Measurements from ENCODE around the gene PGM2.

Gene PGM2

DNA sequence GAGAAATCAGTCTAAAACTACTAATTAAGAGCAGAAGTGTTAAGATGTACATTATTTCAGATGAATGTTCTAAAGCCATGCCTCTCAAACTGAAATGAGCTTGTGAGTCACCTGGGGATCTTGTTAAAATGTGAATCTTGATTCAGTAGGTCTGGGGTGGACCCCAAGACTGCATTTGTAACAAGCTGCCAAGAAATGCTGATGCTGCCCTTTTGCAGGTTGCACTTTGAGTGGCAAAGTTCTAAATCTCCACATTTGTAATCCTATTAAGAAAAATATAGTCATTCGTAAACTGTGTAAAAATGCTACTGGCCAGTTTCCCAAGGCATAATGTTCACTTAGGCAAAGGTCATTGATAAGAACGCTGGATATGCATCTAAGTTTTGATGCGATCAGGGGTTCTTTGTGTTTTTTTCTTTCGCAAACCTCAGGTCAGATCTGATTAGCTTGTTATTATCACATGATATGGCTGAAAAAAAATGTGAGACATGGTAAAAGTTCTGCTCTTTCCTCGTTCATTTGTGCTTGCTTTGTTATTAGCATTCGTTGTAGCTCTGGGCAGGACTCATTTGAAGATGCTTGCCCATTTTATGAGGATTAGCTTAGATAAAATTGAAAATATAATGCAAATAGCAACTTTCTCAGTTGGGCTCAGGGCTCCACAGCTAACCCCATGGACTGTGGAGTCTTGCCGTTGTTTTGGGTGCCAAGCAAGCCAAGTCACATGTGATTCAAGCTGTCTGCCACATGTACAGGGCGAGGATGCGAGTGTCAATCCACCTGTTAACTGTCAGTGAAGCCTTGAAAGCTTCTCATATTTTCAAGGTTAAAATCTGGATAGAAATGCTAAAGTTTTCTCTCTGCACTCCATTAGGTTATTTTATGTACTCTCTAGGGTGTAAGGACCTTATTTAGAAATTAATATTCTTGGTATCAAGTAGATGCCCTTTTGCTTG, 76.5 kb downstream of the PGM2 start:
- DNase-seq (ENCODE audit: low spot score) = no peak

DNA sequence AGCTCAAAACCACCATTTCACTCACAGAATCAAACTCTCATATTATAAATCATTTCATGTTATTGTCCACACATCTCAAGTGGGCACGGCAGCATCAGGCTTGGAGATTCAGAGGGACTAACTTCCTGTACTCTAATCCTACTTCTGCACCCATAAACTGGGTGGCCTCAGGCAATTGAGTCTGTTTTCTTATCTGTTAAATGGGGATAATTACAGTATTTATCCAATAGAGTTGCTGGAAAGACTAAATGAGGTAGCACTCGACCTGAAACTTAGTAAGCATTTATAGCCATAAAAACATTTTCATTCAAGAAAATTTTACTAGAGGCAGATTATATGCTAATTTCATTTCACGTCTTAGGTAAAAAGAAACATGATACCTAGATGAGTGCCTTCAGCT, 77.4 kb downstream of the PGM2 start:
- no peak for DNase-seq (ENCODE audit: low spot score)

GRCh38 chr4:37904824-37905223, 78.3 kb downstream of the PGM2 start:
- no peak for DNase-seq (ENCODE audit: low spot score)

DNA sequence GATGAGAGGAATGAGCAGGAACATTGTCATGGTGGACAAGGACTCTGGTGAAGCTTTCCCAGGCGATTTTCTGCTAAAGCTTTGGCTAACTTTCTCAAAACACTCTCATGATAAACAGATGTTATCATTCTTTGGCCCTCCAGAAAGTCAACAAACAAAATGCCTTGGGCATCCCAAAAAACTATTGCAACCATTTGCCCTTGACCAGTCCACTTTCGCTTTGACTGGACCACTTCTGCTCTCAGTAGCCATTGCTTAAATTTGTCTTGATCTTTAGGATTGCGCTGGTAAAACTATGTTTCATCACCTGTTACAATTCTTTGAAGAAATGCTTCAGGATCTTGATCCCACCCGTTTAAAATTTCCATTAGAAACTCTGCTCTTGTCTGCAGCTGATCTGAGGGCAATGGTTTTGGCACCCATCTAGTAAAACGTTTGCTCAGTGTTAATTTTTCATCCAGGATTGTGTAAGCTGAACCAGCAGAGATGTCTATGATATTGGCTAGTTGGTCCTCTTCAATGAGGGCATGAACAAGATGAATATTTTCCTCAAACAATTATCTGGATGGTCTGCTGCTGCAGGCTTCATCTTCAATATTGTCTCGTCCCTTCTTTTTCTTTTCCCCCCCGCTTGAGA, 79.2 kb downstream of the PGM2 start:
- no peak for DNase-seq (ENCODE audit: low spot score)

- DNase-seq (ENCODE audit: low spot score) = no peak
These were observed 82.2 kb downstream of the PGM2 start for GRCh38 chr4:37908488-37909331.

GRCh38 chr4:37909332-37910090, 83.0 kb downstream of the PGM2 start:
- no peak for DNase-seq (ENCODE audit: low spot score)

DNA sequence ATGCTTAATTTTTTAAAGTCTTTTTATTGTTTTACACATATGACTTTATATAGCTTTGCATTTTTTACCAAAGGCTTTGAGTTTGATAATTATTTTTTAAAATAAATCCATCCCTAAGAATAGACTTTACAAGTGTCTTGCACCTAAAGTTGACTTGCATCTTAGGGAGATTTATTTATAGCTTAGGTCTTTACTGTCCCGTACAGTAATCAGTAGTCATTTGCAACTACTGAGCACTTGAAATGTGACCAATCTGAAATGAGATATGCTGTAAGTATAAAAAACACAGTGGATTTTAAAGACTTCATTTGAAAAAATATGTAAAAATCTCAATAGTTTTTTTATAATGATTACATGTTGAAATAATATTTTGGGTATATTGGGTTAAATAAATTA, 83.6 kb downstream of the PGM2 start:
- no peak for DNase-seq (ENCODE audit: low spot score)

Data from kidney capillary endothelial cell (primary cell).